ENCODE data around the gene CMSS1. TPM values are rescaled to one million over a fixed set of nuclear protein-coding genes. Genes with fewer than 3 reads are reported as not detected.

Gene CMSS1
- polyA plus RNA-seq, 2 of the 4 experiments (the other 2 are of a cell fraction), result 61.1 to 62.9 TPM

DNA sequence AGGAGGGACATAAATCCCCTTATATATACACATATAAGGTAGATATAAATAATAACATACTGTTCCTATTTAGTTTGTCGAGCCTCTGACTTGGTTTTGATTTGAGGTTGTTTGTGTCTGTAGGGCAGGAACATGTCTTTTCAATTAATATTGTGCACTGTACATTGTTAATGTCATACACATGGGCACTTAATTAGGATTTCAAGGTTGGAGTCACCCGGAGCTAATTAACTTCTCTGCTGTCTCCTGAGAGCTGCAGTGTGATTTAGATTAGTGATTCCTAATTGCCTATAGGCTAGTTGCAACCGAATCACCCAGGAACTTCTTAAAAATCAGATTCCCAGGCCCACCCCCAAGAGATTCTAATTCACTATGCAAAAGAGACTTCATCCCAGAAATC lies 347.1 kb downstream of the CMSS1 start:
- Histone ChIP-seq H3K4me2 (no peak overlapping the region), H3K4me1 (no peaks in the 10 kb centered on the region), H3K4me3 (no peak overlapping the region), H3K27ac (no peak overlapping the region), H3K9me3 (no peaks in the 10 kb centered on the region)
- DNase-seq (ENCODE audit: low read depth in 1 of 2, low spot score in 1 of 2) (no peak), ATAC-seq (no peak), FAIRE-seq (no peak)
- CTCF ChIA-PET, result no interaction called here
- WGBS (ENCODE audit: missing lambda C conversion rate), result 83% methylated on average over 3 of the region's 3 CpGs
- TF ChIP-seq HOXB13 (CRISPR knock-in tag; IDR thresholded peaks at IDR 0.05; ENCODE audit: low read depth) (no peak), RNF2 (IDR thresholded peaks at IDR 0.05; ENCODE audit: borderline replicate concordance, low read depth) (no peak), EHMT2 (IDR thresholded peaks at IDR 0.05; ENCODE audit: low read depth) (no peak), HEYL (CRISPR knock-in tag; IDR thresholded peaks at IDR 0.05) (no peak), CHD4 (IDR thresholded peaks at IDR 0.05; ENCODE audit: borderline replicate concordance) (no peak), MAFK (IDR thresholded peaks at IDR 0.05; ENCODE audit: partially characterized antibody) (no peak), ELK1 (IDR thresholded peaks at IDR 0.05; ENCODE audit: low read depth, low read length) (no peak), JUN (IDR thresholded peaks at IDR 0.05) (no peak), HES2 (IDR thresholded peaks at IDR 0.05) (no peak), TP53 (CRISPR knock-in tag; IDR thresholded peaks at IDR 0.05) (no peak), HOXA7 (CRISPR knock-in tag; IDR thresholded peaks at IDR 0.05) (no peak)
- POLR2A ChIA-PET, result no interaction called here

GRCh38 chr3:100165926-100166550 lies 348.4 kb downstream of the CMSS1 start:
- 76% methylated on average over 2 of the region's 2 CpGs for WGBS (ENCODE audit: missing lambda C conversion rate)
- Histone ChIP-seq H3K4me2 (no peak overlapping the region), H3K4me1 (no peaks in the 10 kb centered on the region), H3K27ac (no peak overlapping the region), H3K9me3 (no peaks in the 10 kb centered on the region), H3K4me3 (no peak overlapping the region)
- FAIRE-seq, result no peak
- TF ChIP-seq, protein P1, sequence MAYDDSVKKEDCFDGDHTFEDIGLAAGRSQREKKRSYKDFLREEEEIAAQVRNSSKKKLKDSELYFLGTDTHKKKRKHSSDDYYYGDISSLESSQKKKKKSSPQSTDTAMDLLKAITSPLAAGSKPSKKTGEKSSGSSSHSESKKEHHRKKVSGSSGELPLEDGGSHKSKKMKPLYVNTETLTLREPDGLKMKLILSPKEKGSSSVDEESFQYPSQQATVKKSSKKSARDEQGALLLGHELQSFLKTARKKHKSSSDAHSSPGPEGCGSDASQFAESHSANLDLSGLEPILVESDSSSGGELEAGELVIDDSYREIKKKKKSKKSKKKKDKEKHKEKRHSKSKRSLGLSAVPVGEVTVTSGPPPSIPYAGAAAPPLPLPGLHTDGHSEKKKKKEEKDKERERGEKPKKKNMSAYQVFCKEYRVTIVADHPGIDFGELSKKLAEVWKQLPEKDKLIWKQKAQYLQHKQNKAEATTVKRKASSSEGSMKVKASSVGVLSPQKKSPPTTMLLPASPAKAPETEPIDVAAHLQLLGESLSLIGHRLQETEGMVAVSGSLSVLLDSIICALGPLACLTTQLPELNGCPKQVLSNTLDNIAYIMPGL (CRISPR knock-in tag; IDR thresholded peaks at IDR 0.05; ENCODE audit: borderline replicate concordance), result no peak
- TF ChIP-seq MAX (IDR thresholded peaks at IDR 0.05), result no peak
- TF ChIP-seq GATA3 (IDR thresholded peaks at IDR 0.05; ENCODE audit: borderline replicate concordance), result no peak
- no peak for TF ChIP-seq EP300 (IDR thresholded peaks at IDR 0.05)
- TF ChIP-seq USF2 (IDR thresholded peaks at IDR 0.05), result no peak
- TF ChIP-seq HOXB13 (CRISPR knock-in tag; IDR thresholded peaks at IDR 0.05; ENCODE audit: low read depth), result no peak
- TF ChIP-seq RNF2 (IDR thresholded peaks at IDR 0.05; ENCODE audit: borderline replicate concordance, low read depth), result no peak
- TF ChIP-seq CBX8 (IDR thresholded peaks at IDR 0.05), result no peak
- TF ChIP-seq, protein P2, sequence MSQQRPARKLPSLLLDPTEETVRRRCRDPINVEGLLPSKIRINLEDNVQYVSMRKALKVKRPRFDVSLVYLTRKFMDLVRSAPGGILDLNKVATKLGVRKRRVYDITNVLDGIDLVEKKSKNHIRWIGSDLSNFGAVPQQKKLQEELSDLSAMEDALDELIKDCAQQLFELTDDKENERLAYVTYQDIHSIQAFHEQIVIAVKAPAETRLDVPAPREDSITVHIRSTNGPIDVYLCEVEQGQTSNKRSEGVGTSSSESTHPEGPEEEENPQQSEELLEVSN (IDR thresholded peaks at IDR 0.05; ENCODE audit: borderline replicate concordance, low read depth), result no peak
- no peak for TF ChIP-seq CBX2 (IDR thresholded peaks at IDR 0.05; ENCODE audit: borderline replicate concordance, low read depth)
- no peak for TF ChIP-seq ELK1 (IDR thresholded peaks at IDR 0.05; ENCODE audit: low read depth, low read length)
- no peak for TF ChIP-seq REST (IDR thresholded peaks at IDR 0.05)
- TF ChIP-seq TP53 (CRISPR knock-in tag; IDR thresholded peaks at IDR 0.05), result no peak
- no peak for TF ChIP-seq JUNB (IDR thresholded peaks at IDR 0.05)
- no peak for TF ChIP-seq ZSCAN20 (CRISPR knock-in tag; IDR thresholded peaks at IDR 0.05)
- TF ChIP-seq BCL3 (IDR thresholded peaks at IDR 0.05), result no peak
- POLR2A ChIA-PET, result no interaction called here
- no peak for DNase-seq (ENCODE audit: low read depth in 1 of 2, low spot score in 1 of 2)
- CTCF ChIA-PET, result interaction anchor here (0.7 kb wide), 1 partner anchor 10 kb away, joined by 4 read pairs; no protein-coding TSS in a partner anchor
- ATAC-seq, result no peak

Data from A549 (cell line).